ENCODE data around the gene LOXHD1.

Gene LOXHD1

DNA sequence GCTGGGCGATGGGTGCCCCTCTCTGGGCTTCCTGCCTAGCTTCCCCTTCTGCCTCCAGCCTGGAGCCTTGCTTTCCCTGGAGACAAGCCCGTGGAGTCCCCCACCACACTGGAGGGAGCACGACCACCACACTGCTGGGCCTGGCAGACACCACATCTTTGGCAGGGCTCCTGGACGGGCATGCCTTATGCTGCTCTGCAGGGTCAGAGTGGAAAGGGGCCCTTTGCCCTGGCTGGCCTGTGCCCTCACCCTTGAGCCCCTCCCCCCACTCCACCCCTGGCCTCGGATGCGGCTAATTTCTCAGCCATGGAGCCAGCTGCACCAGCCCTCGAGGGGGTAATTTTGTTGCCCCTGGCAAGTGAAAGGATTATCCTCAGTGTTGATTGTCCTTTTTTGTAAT, 194.5 kb downstream of the LOXHD1 start:
- H3K4me1 ChIP-seq (ENCODE audit: control insufficient read depth in 5 of 5, insufficient read depth in 5 of 5, low read length in 5 of 5) = peaks cover 0 to 27% (median 22%) of the 10 kb centered on the region in 5 donors
- no peaks in the 10 kb centered on the region for H3K27me3 ChIP-seq (ENCODE audit: control insufficient read depth in 5 of 5, insufficient read depth in 4 of 5, low read length in 5 of 5)
- H3K36me3 ChIP-seq (ENCODE audit: control insufficient read depth in 5 of 5, insufficient read depth in 5 of 5, low read length in 5 of 5) = peaks cover 0 to under 1% (median 0%) of the 10 kb centered on the region in 5 donors
- H3K27ac ChIP-seq (ENCODE audit: low read depth, low read length) = no peak overlapping the region
- no peak overlapping the region for H3K9ac ChIP-seq (ENCODE audit: low read length in 5 of 5)
- no peaks in the 10 kb centered on the region for H3K9me3 ChIP-seq (ENCODE audit: control insufficient read depth in 5 of 5, low read length in 5 of 5)
- no peak overlapping the region for H3K4me3 ChIP-seq (ENCODE audit: low read depth in 1 of 5, low read length in 5 of 5)

GRCh38 chr18:46461993-46462392, 195.0 kb downstream of the LOXHD1 start:
- Histone ChIP-seq H3K4me3 (ENCODE audit: low read depth in 1 of 5, low read length in 5 of 5) (no peak overlapping the region), H3K9me3 (ENCODE audit: control insufficient read depth in 5 of 5, low read length in 5 of 5) (no peaks in the 10 kb centered on the region), H3K27me3 (ENCODE audit: control insufficient read depth in 5 of 5, insufficient read depth in 4 of 5, low read length in 5 of 5) (no peaks in the 10 kb centered on the region), H3K4me1 (ENCODE audit: control insufficient read depth in 5 of 5, insufficient read depth in 5 of 5, low read length in 5 of 5) (peaks cover 0 to 27% (median 22%) of the 10 kb centered on the region in 5 donors), H3K27ac (ENCODE audit: low read depth, low read length) (no peak overlapping the region), H3K9ac (ENCODE audit: low read length in 5 of 5) (no peak overlapping the region), H3K36me3 (ENCODE audit: control insufficient read depth in 5 of 5, insufficient read depth in 5 of 5, low read length in 5 of 5) (peaks cover 0 to 2% (median 0%) of the 10 kb centered on the region in 5 donors)

DNA sequence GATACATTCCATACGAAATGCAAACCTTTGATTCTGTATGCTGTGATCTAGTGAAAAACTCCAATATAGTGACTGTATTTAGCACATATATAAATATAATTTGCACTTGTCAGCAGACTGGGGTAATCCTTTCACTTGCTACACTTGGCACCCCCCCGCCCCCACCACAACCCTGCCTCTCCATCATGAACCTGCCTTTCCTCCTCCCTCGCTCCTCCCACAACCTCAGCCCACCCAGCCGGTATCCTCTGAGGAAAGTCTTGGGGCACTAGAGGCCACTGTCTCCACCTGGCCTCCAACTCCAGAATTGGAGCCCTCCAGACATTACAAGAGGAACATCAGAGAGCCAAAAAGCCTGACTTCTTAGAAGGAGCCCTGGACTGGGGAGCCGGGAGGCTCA, 196.3 kb downstream of the LOXHD1 start:
- Histone ChIP-seq H3K4me3 (ENCODE audit: low read depth in 1 of 5, low read length in 5 of 5) (no peak overlapping the region), H3K36me3 (ENCODE audit: control insufficient read depth in 5 of 5, insufficient read depth in 5 of 5, low read length in 5 of 5) (peaks cover 0 to 4% (median 3%) of the 10 kb centered on the region in 5 donors), H3K27ac (ENCODE audit: low read depth, low read length) (no peak overlapping the region), H3K4me1 (ENCODE audit: control insufficient read depth in 5 of 5, insufficient read depth in 5 of 5, low read length in 5 of 5) (peaks cover 0 to 17% (median 15%) of the 10 kb centered on the region in 5 donors), H3K9ac (ENCODE audit: low read length in 5 of 5) (no peak overlapping the region), H3K27me3 (ENCODE audit: control insufficient read depth in 5 of 5, insufficient read depth in 4 of 5, low read length in 5 of 5) (no peaks in the 10 kb centered on the region), H3K9me3 (ENCODE audit: control insufficient read depth in 5 of 5, low read length in 5 of 5) (no peaks in the 10 kb centered on the region)

- Histone ChIP-seq H3K36me3 (ENCODE audit: control insufficient read depth in 5 of 5, insufficient read depth in 5 of 5, low read length in 5 of 5) (peaks cover 0 to 4% (median 3%) of the 10 kb centered on the region in 5 donors), H3K9me3 (ENCODE audit: control insufficient read depth in 5 of 5, low read length in 5 of 5) (no peaks in the 10 kb centered on the region), H3K4me1 (ENCODE audit: control insufficient read depth in 5 of 5, insufficient read depth in 5 of 5, low read length in 5 of 5) (peaks cover 0 to 15% (median 11%) of the 10 kb centered on the region in 5 donors), H3K27ac (ENCODE audit: low read depth, low read length) (no peak overlapping the region), H3K27me3 (ENCODE audit: control insufficient read depth in 5 of 5, insufficient read depth in 4 of 5, low read length in 5 of 5) (no peaks in the 10 kb centered on the region), H3K9ac (ENCODE audit: low read length in 5 of 5) (no peak overlapping the region), H3K4me3 (ENCODE audit: low read depth in 1 of 5, low read length in 5 of 5) (no peak overlapping the region)
These were observed 197.1 kb downstream of the LOXHD1 start for GRCh38 chr18:46459789-46460455.

DNA sequence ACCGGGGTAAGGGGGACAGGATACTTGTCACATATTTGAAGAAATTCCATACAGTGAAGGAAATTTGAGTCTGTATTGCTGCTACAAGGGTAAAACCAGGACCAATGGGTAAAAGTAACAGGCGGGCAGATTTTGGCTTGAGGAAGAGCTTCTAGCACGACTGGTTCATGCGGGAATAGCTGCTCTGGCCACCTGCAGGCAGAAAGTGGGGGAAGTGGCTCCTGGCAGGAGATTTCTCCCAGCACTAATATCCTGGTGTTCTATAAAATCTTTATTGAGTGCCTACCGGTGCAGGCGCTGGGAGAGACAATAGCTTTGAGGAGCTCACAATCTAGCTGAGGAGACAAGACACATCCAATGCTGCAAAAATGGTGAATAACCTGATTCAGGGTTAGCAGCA, 198.5 kb downstream of the LOXHD1 start:
- Histone ChIP-seq H3K4me1 (ENCODE audit: control insufficient read depth in 5 of 5, insufficient read depth in 5 of 5, low read length in 5 of 5) (peaks cover 0 to 12% (median 11%) of the 10 kb centered on the region in 5 donors), H3K27me3 (ENCODE audit: control insufficient read depth in 5 of 5, insufficient read depth in 4 of 5, low read length in 5 of 5) (no peaks in the 10 kb centered on the region), H3K9ac (ENCODE audit: low read length in 5 of 5) (no peak overlapping the region), H3K36me3 (ENCODE audit: control insufficient read depth in 5 of 5, insufficient read depth in 5 of 5, low read length in 5 of 5) (peaks cover 0 to 4% (median 3%) of the 10 kb centered on the region in 5 donors), H3K27ac (ENCODE audit: low read depth, low read length) (no peak overlapping the region), H3K9me3 (ENCODE audit: control insufficient read depth in 5 of 5, low read length in 5 of 5) (no peaks in the 10 kb centered on the region), H3K4me3 (ENCODE audit: low read depth in 1 of 5, low read length in 5 of 5) (no peak overlapping the region)

DNA sequence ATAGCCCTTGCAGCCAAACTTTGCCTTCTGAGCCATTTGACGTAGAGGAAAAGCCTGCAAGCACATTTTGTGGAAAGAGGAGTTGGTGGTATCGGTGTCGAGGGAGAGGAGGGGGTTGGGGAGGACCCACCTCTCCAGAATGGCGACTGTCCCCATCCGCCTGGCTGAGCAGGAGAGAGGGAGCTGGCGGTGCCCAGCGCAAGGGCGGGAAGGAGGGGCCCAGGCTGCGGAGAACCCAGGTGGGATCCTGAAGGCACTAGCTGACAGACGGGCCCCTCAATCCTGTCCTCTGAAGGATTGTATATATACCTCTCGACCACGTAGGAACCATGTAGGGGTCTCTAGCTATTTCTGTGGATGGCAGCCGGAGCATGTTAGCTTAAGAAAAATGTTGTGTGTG, 200.3 kb downstream of the LOXHD1 start:
- no peaks in the 10 kb centered on the region for H3K4me1 ChIP-seq (ENCODE audit: control insufficient read depth in 5 of 5, insufficient read depth in 5 of 5, low read length in 5 of 5)
- no peak overlapping the region for H3K4me3 ChIP-seq (ENCODE audit: low read depth in 1 of 5, low read length in 5 of 5)
- H3K9me3 ChIP-seq (ENCODE audit: control insufficient read depth in 5 of 5, low read length in 5 of 5) = no peaks in the 10 kb centered on the region
- no peak overlapping the region for H3K9ac ChIP-seq (ENCODE audit: low read length in 5 of 5)
- H3K27me3 ChIP-seq (ENCODE audit: control insufficient read depth in 5 of 5, insufficient read depth in 4 of 5, low read length in 5 of 5) = no peaks in the 10 kb centered on the region
- H3K36me3 ChIP-seq (ENCODE audit: control insufficient read depth in 5 of 5, insufficient read depth in 5 of 5, low read length in 5 of 5) = peaks cover 0 to 4% (median 3%) of the 10 kb centered on the region in 5 donors
- H3K27ac ChIP-seq (ENCODE audit: low read depth, low read length) = no peak overlapping the region

DNA sequence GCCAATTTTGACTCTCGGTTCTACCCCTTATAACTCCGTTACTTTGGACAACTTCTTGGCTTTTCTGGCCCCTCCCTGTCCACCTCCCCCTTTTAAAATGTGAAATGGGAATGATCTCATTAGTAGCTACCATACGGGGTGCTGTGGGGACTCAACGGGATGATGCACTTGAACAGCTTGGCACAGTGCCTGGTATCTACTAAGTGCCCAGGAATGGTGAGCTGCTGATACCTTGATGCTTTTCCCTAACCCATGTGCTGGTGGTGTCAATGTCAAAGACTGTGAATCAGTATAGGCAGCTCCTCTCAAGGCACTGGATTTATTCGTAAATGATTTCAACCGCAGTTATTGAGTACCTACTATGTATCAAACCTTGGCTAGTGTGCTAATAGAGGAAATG, 204.2 kb downstream of the LOXHD1 start:
- Histone ChIP-seq H3K27me3 (ENCODE audit: control insufficient read depth in 5 of 5, insufficient read depth in 4 of 5, low read length in 5 of 5) (no peaks in the 10 kb centered on the region), H3K36me3 (ENCODE audit: control insufficient read depth in 5 of 5, insufficient read depth in 5 of 5, low read length in 5 of 5) (peaks cover 0 to 8% (median 4%) of the 10 kb centered on the region in 5 donors), H3K4me3 (ENCODE audit: low read depth in 1 of 5, low read length in 5 of 5) (no peak overlapping the region), H3K27ac (ENCODE audit: low read depth, low read length) (no peak overlapping the region), H3K9me3 (ENCODE audit: control insufficient read depth in 5 of 5, low read length in 5 of 5) (peaks cover 2 to 11% (median 8%) of the 10 kb centered on the region in 5 donors), H3K4me1 (ENCODE audit: control insufficient read depth in 5 of 5, insufficient read depth in 5 of 5, low read length in 5 of 5) (no peaks in the 10 kb centered on the region), H3K9ac (ENCODE audit: low read length in 5 of 5) (no peak overlapping the region)

GRCh38 chr18:46449499-46449898, 207.5 kb downstream of the LOXHD1 start:
- H3K9me3 ChIP-seq (ENCODE audit: control insufficient read depth in 5 of 5, low read length in 5 of 5) = peaks cover 2 to 11% (median 8%) of the 10 kb centered on the region in 5 donors
- peaks cover 0 to 7% (median 0%) of the 10 kb centered on the region in 5 donors for H3K36me3 ChIP-seq (ENCODE audit: control insufficient read depth in 5 of 5, insufficient read depth in 5 of 5, low read length in 5 of 5)
- H3K4me1 ChIP-seq (ENCODE audit: control insufficient read depth in 5 of 5, insufficient read depth in 5 of 5, low read length in 5 of 5) = no peaks in the 10 kb centered on the region
- no peak overlapping the region for H3K27ac ChIP-seq (ENCODE audit: low read depth, low read length)
- H3K9ac ChIP-seq (ENCODE audit: low read length in 5 of 5) = no peak overlapping the region
- no peak overlapping the region for H3K4me3 ChIP-seq (ENCODE audit: low read depth in 1 of 5, low read length in 5 of 5)
- no peaks in the 10 kb centered on the region for H3K27me3 ChIP-seq (ENCODE audit: control insufficient read depth in 5 of 5, insufficient read depth in 4 of 5, low read length in 5 of 5)

GRCh38 chr18:46449033-46449432, 208.0 kb downstream of the LOXHD1 start:
- no peak overlapping the region for H3K27ac ChIP-seq (ENCODE audit: low read depth, low read length)
- H3K36me3 ChIP-seq (ENCODE audit: control insufficient read depth in 5 of 5, insufficient read depth in 5 of 5, low read length in 5 of 5) = peaks cover 0 to 7% (median 0%) of the 10 kb centered on the region in 5 donors
- no peaks in the 10 kb centered on the region for H3K4me1 ChIP-seq (ENCODE audit: control insufficient read depth in 5 of 5, insufficient read depth in 5 of 5, low read length in 5 of 5)
- H3K9me3 ChIP-seq (ENCODE audit: control insufficient read depth in 5 of 5, low read length in 5 of 5) = peaks cover 2 to 11% (median 8%) of the 10 kb centered on the region in 5 donors
- H3K9ac ChIP-seq (ENCODE audit: low read length in 5 of 5) = no peak overlapping the region
- H3K27me3 ChIP-seq (ENCODE audit: control insufficient read depth in 5 of 5, insufficient read depth in 4 of 5, low read length in 5 of 5) = no peaks in the 10 kb centered on the region
- no peak overlapping the region for H3K4me3 ChIP-seq (ENCODE audit: low read depth in 1 of 5, low read length in 5 of 5)

DNA sequence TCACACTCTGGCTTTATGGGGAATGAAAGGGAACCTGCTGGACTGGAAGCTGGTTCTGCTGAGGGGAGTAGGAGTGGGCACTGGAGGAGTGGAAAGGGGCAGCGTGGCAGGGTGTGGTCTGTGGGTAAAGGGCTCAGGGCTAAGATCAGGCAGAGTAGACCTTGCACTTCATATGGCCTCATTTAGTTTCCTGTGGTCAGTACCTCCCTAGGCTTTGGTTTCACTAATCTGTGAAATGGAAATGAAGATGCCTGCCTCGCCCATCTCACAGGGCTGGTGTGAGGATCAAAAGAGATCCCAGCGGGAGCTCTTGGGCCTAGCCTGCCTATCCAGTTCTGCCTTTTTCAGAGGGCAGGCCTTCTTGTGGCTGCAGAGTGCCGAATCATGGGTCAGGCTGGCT, 208.7 kb downstream of the LOXHD1 start:
- Histone ChIP-seq H3K9me3 (ENCODE audit: control insufficient read depth in 5 of 5, low read length in 5 of 5) (peaks cover 2 to 12% (median 8%) of the 10 kb centered on the region in 5 donors), H3K36me3 (ENCODE audit: control insufficient read depth in 5 of 5, insufficient read depth in 5 of 5, low read length in 5 of 5) (peaks cover 0 to 7% (median 0%) of the 10 kb centered on the region in 5 donors), H3K4me3 (ENCODE audit: low read depth in 1 of 5, low read length in 5 of 5) (no peak overlapping the region), H3K27me3 (ENCODE audit: control insufficient read depth in 5 of 5, insufficient read depth in 4 of 5, low read length in 5 of 5) (no peaks in the 10 kb centered on the region), H3K27ac (ENCODE audit: low read depth, low read length) (no peak overlapping the region), H3K4me1 (ENCODE audit: control insufficient read depth in 5 of 5, insufficient read depth in 5 of 5, low read length in 5 of 5) (no peaks in the 10 kb centered on the region), H3K9ac (ENCODE audit: low read length in 5 of 5) (no peak overlapping the region)
